Loucy (cell line): Measurements from ENCODE around the gene HBEGF.

ENCODE experiments used
- H2AFZ ChIP-seq: fragments of 200-600 bp; sonication (generic); 2 replicates; pipeline ENCODE4 v1.6.0; 2016; ENCODE audit warnings: antibody characterized with exemption, mild to moderate bottlenecking, low read length, moderate library complexity
- H3F3A ChIP-seq: fragments of 200-600 bp; 2 replicates; pipeline ENCODE4 v1.6.0; 2016; ENCODE audit warnings: antibody characterized with exemption, low read depth, mild to moderate bottlenecking
- H3K27me3 ChIP-seq: fragments of 200-600 bp; sonication (generic); 2 replicates; pipeline ENCODE4 v1.6.1; 2014; ENCODE audit warnings: low read length, mild to moderate bottlenecking; ENCODE audit not compliant: insufficient read depth, poor library complexity, severe bottlenecking
- H3K36me3 ChIP-seq: fragments of 200-600 bp; sonication (generic); 2 replicates; pipeline ENCODE4 v1.6.1; 2016; ENCODE audit warnings: low read length; ENCODE audit not compliant: insufficient read depth
- H3K4me1 ChIP-seq: fragments of 200-600 bp; sonication (generic); 2 replicates; pipeline ENCODE4 v1.5.1; 2014; ENCODE audit warnings: low read length, mild to moderate bottlenecking; ENCODE audit not compliant: insufficient read depth, poor library complexity, severe bottlenecking
- H3K4me2 ChIP-seq: fragments of 200-600 bp; sonication (generic); 2 replicates; pipeline ENCODE4 v1.6.0; 2014; ENCODE audit warnings: antibody characterized with exemption, low read length, low read depth, mild to moderate bottlenecking; ENCODE audit not compliant: poor library complexity, severe bottlenecking
- H3K4me3 ChIP-seq: fragments of 200-600 bp; sonication (generic); 2 replicates; pipeline ENCODE4 v1.5.1; 2014; ENCODE audit warnings: low read length, mild to moderate bottlenecking, mixed read lengths; ENCODE audit not compliant: poor library complexity, severe bottlenecking
- H3K79me2 ChIP-seq: fragments of 200-600 bp; sonication (generic); 2 replicates; pipeline ENCODE4 v1.6.1; 2014; ENCODE audit warnings: low read length; ENCODE audit not compliant: insufficient read depth
- H3K9ac ChIP-seq: fragments of 200-600 bp; sonication (generic); 2 replicates; pipeline ENCODE4 v1.6.0; 2014; ENCODE audit warnings: mild to moderate bottlenecking, low read depth, low read length, moderate library complexity; ENCODE audit not compliant: poor library complexity, severe bottlenecking
- H3K9me2 ChIP-seq: fragments of 200-600 bp; sonication (generic); replicated peaks from 2 replicates; pipeline ENCODE4 v1.6.1; 2016; ENCODE audit warnings: low read depth, low read length, mixed read lengths
- H3K9me3 ChIP-seq: fragments of 200-600 bp; sonication (generic); 2 replicates; pipeline ENCODE4 v1.6.1; 2014; ENCODE audit warnings: mild to moderate bottlenecking, antibody characterized with exemption, low read length, low read depth; ENCODE audit not compliant: insufficient read depth
- H4K20me1 ChIP-seq: fragments of 200-600 bp; sonication (generic); 2 replicates; pipeline ENCODE4 v1.6.0; 2014; ENCODE audit warnings: antibody characterized with exemption, low read length, mild to moderate bottlenecking; ENCODE audit not compliant: insufficient read depth, poor library complexity, severe bottlenecking
- EZH2phosphoT487 ChIP-seq: fragments of 200-600 bp; IDR thresholded peaks from 2 replicates; pipeline ENCODE4 v1.6.1; 2018; ENCODE audit warnings: antibody characterized with exemption, mild to moderate bottlenecking, moderate library complexity, borderline replicate concordance
- TF ChIP-seq, protein P1 (sequence below): fragments of 200-600 bp; sonication (generic); conservative IDR thresholded peaks from 2 replicates; pipeline ENCODE4 v1.5.1; 2014; ENCODE audit warnings: mild to moderate bottlenecking, antibody characterized with exemption, low read length

The HBEGF gene

GRCh38 chr5:140294753-140295152 is 51.6 kb downstream of the HBEGF start:
- H3K9me3 ChIP-seq = no peaks in the 10 kb centered on the region
- no peak overlapping the region for H2AFZ ChIP-seq
- H3K79me2 ChIP-seq = peaks cover 76% of the 10 kb centered on the region
- H3K4me1 ChIP-seq = peaks cover 44% of the 10 kb centered on the region
- H3K27me3 ChIP-seq = no peaks in the 10 kb centered on the region
- peak overlapping the region; percentile 53 for H3K4me2 ChIP-seq
- H3F3A ChIP-seq = no peaks in the 10 kb centered on the region
- peaks cover 28% of the 10 kb centered on the region for H4K20me1 ChIP-seq
- no peak overlapping the region for H3K9ac ChIP-seq
- peak overlapping the region; percentile 38 for H3K4me3 ChIP-seq
- H3K36me3 ChIP-seq = no peaks in the 10 kb centered on the region
- H3K9me2 ChIP-seq = no peaks in the 10 kb centered on the region
- no peak for TF ChIP-seq EZH2phosphoT487
- TF ChIP-seq, protein P1, sequence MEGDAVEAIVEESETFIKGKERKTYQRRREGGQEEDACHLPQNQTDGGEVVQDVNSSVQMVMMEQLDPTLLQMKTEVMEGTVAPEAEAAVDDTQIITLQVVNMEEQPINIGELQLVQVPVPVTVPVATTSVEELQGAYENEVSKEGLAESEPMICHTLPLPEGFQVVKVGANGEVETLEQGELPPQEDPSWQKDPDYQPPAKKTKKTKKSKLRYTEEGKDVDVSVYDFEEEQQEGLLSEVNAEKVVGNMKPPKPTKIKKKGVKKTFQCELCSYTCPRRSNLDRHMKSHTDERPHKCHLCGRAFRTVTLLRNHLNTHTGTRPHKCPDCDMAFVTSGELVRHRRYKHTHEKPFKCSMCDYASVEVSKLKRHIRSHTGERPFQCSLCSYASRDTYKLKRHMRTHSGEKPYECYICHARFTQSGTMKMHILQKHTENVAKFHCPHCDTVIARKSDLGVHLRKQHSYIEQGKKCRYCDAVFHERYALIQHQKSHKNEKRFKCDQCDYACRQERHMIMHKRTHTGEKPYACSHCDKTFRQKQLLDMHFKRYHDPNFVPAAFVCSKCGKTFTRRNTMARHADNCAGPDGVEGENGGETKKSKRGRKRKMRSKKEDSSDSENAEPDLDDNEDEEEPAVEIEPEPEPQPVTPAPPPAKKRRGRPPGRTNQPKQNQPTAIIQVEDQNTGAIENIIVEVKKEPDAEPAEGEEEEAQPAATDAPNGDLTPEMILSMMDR = no peak

GRCh38 chr5:140293849-140294100 is 52.6 kb downstream of the HBEGF start:
- H3K79me2 ChIP-seq = peaks cover 85% of the 10 kb centered on the region
- TF ChIP-seq, protein P1 = no peak
- TF ChIP-seq EZH2phosphoT487 = no peak

GRCh38 chr5:140293091-140293848 is 53.1 kb downstream of the HBEGF start:
- H3K4me2 ChIP-seq = peak overlapping the region; percentile 53

More at GRCh38 chr5:140293849-140294100, 52.6 kb downstream of the HBEGF start:
- no peaks in the 10 kb centered on the region for H3K27me3 ChIP-seq
- no peaks in the 10 kb centered on the region for H3K9me2 ChIP-seq
- H3K4me3 ChIP-seq = peak overlapping the region; percentile 31
- no peaks in the 10 kb centered on the region for H3K9me3 ChIP-seq
- H3K4me1 ChIP-seq = peaks cover 44% of the 10 kb centered on the region
- no peaks in the 10 kb centered on the region for H3F3A ChIP-seq
- H3K4me2 ChIP-seq = peak overlapping the region; percentile 53
- no peaks in the 10 kb centered on the region for H3K36me3 ChIP-seq
- H4K20me1 ChIP-seq = peaks cover 28% of the 10 kb centered on the region
- H2AFZ ChIP-seq = no peak overlapping the region
- no peak overlapping the region for H3K9ac ChIP-seq

More at GRCh38 chr5:140293091-140293848, 53.1 kb downstream of the HBEGF start:
- peak overlapping the region; percentile 31 for H3K4me3 ChIP-seq
- H3K9ac ChIP-seq = no peak overlapping the region
- H3K36me3 ChIP-seq = no peaks in the 10 kb centered on the region
- peaks cover 89% of the 10 kb centered on the region for H3K79me2 ChIP-seq
- H3K27me3 ChIP-seq = no peaks in the 10 kb centered on the region
- H4K20me1 ChIP-seq = peaks cover 28% of the 10 kb centered on the region
- TF ChIP-seq, protein P1 = no peak
- TF ChIP-seq EZH2phosphoT487 = no peak
- H3K9me2 ChIP-seq = no peaks in the 10 kb centered on the region
- no peaks in the 10 kb centered on the region for H3K9me3 ChIP-seq
- H3F3A ChIP-seq = no peaks in the 10 kb centered on the region
- peaks cover 42% of the 10 kb centered on the region for H3K4me1 ChIP-seq
- no peak overlapping the region for H2AFZ ChIP-seq
